ENCODE results near the gene AQP9.

AQP9 gene

GRCh38 chr15:58138106-58138505, at the start of gene AQP9:
TSS of gene AQP9 (plus strand) at chr15:58138381. CDS start at chr15:58138566, 185 bp downstream.
- DNase-seq (ENCODE audit: extremely low spot score): no peak
- POLR2A ChIA-PET: no interaction called here
- TF ChIP-seq, protein P1, sequence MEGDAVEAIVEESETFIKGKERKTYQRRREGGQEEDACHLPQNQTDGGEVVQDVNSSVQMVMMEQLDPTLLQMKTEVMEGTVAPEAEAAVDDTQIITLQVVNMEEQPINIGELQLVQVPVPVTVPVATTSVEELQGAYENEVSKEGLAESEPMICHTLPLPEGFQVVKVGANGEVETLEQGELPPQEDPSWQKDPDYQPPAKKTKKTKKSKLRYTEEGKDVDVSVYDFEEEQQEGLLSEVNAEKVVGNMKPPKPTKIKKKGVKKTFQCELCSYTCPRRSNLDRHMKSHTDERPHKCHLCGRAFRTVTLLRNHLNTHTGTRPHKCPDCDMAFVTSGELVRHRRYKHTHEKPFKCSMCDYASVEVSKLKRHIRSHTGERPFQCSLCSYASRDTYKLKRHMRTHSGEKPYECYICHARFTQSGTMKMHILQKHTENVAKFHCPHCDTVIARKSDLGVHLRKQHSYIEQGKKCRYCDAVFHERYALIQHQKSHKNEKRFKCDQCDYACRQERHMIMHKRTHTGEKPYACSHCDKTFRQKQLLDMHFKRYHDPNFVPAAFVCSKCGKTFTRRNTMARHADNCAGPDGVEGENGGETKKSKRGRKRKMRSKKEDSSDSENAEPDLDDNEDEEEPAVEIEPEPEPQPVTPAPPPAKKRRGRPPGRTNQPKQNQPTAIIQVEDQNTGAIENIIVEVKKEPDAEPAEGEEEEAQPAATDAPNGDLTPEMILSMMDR (IDR thresholded peaks at IDR 0.05; ENCODE audit: control extremely low read depth, extremely low read depth, low read depth, missing control alignments): no peak
- CTCF ChIA-PET: no interaction called here

GRCh38 chr15:58095415-58095814, 42.8 kb upstream of the AQP9 start:
- CTCF ChIA-PET: no interaction called here
- TF ChIP-seq, protein P1 (IDR thresholded peaks at IDR 0.05; ENCODE audit: control extremely low read depth, extremely low read depth, low read depth, missing control alignments): no peak
- POLR2A ChIA-PET: no interaction called here
- DNase-seq (ENCODE audit: extremely low spot score): no peak

GRCh38 chr15:58096529-58097084, 41.6 kb upstream of the AQP9 start:
- ChIA-PET CTCF (no interaction called here), POLR2A (no interaction called here)
- no peak for DNase-seq (ENCODE audit: extremely low spot score)
- TF ChIP-seq, protein P1 (IDR thresholded peaks at IDR 0.05; ENCODE audit: control extremely low read depth, extremely low read depth, low read depth, missing control alignments): no peak

DNA sequence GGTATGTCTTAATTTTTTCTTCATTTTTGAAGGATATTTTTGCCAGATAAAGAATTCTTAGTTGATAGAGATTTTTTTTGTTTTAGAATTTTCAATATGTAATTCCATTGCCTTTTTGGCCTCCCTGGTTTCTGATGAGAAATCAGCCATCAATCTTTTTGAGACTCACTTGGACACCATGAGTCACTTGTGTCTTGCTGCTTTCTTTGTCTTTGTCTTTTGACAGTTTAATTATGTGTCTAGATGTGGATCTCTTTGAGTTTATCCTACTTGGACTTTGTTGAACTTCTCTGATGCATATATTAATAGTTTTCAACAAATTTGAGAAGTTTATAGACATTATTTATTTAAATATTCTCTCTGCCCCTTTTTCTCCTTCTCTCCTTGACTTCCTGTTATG, 34.7 kb upstream of the AQP9 start:
- ChIA-PET CTCF (no interaction called here), POLR2A (no interaction called here)
- TF ChIP-seq, protein P1 (IDR thresholded peaks at IDR 0.05; ENCODE audit: control extremely low read depth, extremely low read depth, low read depth, missing control alignments): no peak
- DNase-seq (ENCODE audit: extremely low spot score): no peak

GRCh38 chr15:58108117-58108516, 30.1 kb upstream of the AQP9 start:
- POLR2A ChIA-PET: no interaction called here
- no peak for DNase-seq (ENCODE audit: extremely low spot score)
- CTCF ChIA-PET: interaction anchor here (0.8 kb wide), 1 partner anchor 8 kb away, joined by 3 read pairs; no protein-coding TSS in a partner anchor
- TF ChIP-seq, protein P1 (IDR thresholded peaks at IDR 0.05; ENCODE audit: control extremely low read depth, extremely low read depth, low read depth, missing control alignments): no peak

DNA sequence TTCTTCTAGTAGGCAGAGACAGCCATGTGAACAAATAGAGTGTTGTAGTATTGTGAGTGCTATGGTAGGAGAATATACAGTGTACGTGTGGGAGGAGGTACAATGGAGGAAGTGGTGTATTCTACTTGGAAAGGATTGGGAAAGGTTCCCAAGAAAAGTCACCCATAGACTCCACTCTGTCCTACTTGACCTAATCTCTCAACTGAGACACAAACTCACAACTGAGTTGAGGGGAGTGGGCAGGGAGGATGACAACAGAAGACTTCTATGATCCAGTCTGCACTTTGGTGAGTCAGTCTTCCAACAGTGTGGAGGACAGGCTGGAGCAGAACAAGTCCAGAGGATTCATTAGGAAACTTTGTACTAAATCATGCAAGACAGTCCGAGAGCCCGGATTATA, 28.8 kb upstream of the AQP9 start:
- ChIA-PET CTCF (interaction anchor here (1.3 kb wide), 1 partner anchor 39 kb away, joined by 4 read pairs; no protein-coding TSS in a partner anchor), POLR2A (no interaction called here)
- DNase-seq (ENCODE audit: extremely low spot score): no peak
- TF ChIP-seq, protein P1 (IDR thresholded peaks at IDR 0.05; ENCODE audit: control extremely low read depth, extremely low read depth, low read depth, missing control alignments): no peak

Data from GM10248 (cell line).